Measurements from ENCODE around the gene IFNA6. TPM values are rescaled to one million over a fixed set of nuclear protein-coding genes. Genes with fewer than 3 reads are reported as not detected.

The IFNA6 gene
- total RNA-seq, 1 experiment from 2014 or later, result not detected

- DNase-seq (ENCODE audit: low read depth), result peak; percentile 53
Measured at GRCh38 chr9:21331676-21332402, 18.8 kb downstream of the IFNA6 start.

- peak; percentile 66 for DNase-seq (ENCODE audit: low read depth)
Measured at GRCh38 chr9:21326526-21327139, 24.1 kb downstream of the IFNA6 start.

GRCh38 chr9:21324047-21324446, 26.6 kb downstream of the IFNA6 start:
- DNase-seq (ENCODE audit: low read depth), result no peak

- DNase-seq (ENCODE audit: low read depth), result no peak
Measured at GRCh38 chr9:21322911-21323461, 27.7 kb downstream of the IFNA6 start.

- peak; percentile 18 for DNase-seq (ENCODE audit: low read depth)
Measured at GRCh38 chr9:21320465-21320864, 30.2 kb downstream of the IFNA6 start.

GRCh38 chr9:21317956-21318923, 32.4 kb downstream of the IFNA6 start:
- DNase-seq (ENCODE audit: low read depth), result peak; percentile 54

GRCh38 chr9:21316860-21317259, 33.8 kb downstream of the IFNA6 start:
- DNase-seq (ENCODE audit: low read depth), result peak; percentile 30

GRCh38 chr9:21316032-21316842, 34.5 kb downstream of the IFNA6 start:
- peak; percentile 28 for DNase-seq (ENCODE audit: low read depth)

- DNase-seq (ENCODE audit: low read depth), result no peak
Measured at GRCh38 chr9:21314152-21314551, 36.5 kb downstream of the IFNA6 start.

GRCh38 chr9:21311889-21312288, 38.8 kb downstream of the IFNA6 start:
- DNase-seq (ENCODE audit: low read depth), result peak; percentile 31

- DNase-seq (ENCODE audit: low read depth), result no peak
Measured at GRCh38 chr9:21305213-21305612, 45.5 kb downstream of the IFNA6 start, which contains the start of gene IFNA5. Gene IFNA5, minus strand, starts transcription at chr9:21305313. Its CDS starts 57 bp downstream, at chr9:21305256.

Other genes starting within 250 kb of the IFNA6 start
- not detected in 2 replicates for gene IFNW1, start 209.1 kb downstream of the IFNA6 start, total RNA-seq (2014; rRNA removed; shearing (Covaris generic))
- gene IFNA21, start 184.2 kb downstream of the IFNA6 start, total RNA-seq (2014; rRNA removed; shearing (Covaris generic)), result not detected in 2 replicates
- not detected in 2 replicates for gene IFNA4, start 163.3 kb downstream of the IFNA6 start, total RNA-seq (2014; rRNA removed; shearing (Covaris generic))
- not detected in 2 replicates for gene IFNA7, start 148.7 kb downstream of the IFNA6 start, total RNA-seq (2014; rRNA removed; shearing (Covaris generic))
- gene IFNA10, start 143.7 kb downstream of the IFNA6 start, total RNA-seq (2014; rRNA removed; shearing (Covaris generic)), result not detected in 2 replicates
- not detected in 2 replicates for gene IFNA16, start 133.6 kb downstream of the IFNA6 start, total RNA-seq (2014; rRNA removed; shearing (Covaris generic))
- not detected in 2 replicates for gene IFNA17, start 122.7 kb downstream of the IFNA6 start, total RNA-seq (2014; rRNA removed; shearing (Covaris generic))
- gene IFNA14, start 110.9 kb downstream of the IFNA6 start, total RNA-seq (2014; rRNA removed; shearing (Covaris generic)), result not detected in 2 replicates
- gene IFNA5, start 45.6 kb downstream of the IFNA6 start, total RNA-seq (2014; rRNA removed; shearing (Covaris generic)), result not detected in 2 replicates
- 15.9 and 24.5 TPM in 2 replicates for gene KLHL9, start 15.5 kb downstream of the IFNA6 start, total RNA-seq (2014; rRNA removed; shearing (Covaris generic))
- gene IFNA13, start 17.2 kb upstream of the IFNA6 start, total RNA-seq (2014; rRNA removed; shearing (Covaris generic)), result not detected in 2 replicates
- not detected in 2 replicates for gene IFNA2, start 34.5 kb upstream of the IFNA6 start, total RNA-seq (2014; rRNA removed; shearing (Covaris generic))
- not detected in 2 replicates for gene IFNA8, start 58.2 kb upstream of the IFNA6 start, total RNA-seq (2014; rRNA removed; shearing (Covaris generic))
- not detected in 2 replicates for gene IFNA1, start 89.6 kb upstream of the IFNA6 start, total RNA-seq (2014; rRNA removed; shearing (Covaris generic))
- 0.57 TPM in 1 of 2 replicates, not detected in the other for gene IFNE, start 131.4 kb upstream of the IFNA6 start, total RNA-seq (2014; rRNA removed; shearing (Covaris generic))